ENCODE data around the gene NME3. TPM values are rescaled to one million over a fixed set of nuclear protein-coding genes. Genes with fewer than 3 reads are reported as not detected.

NME3 gene
- total RNA-seq, 4 donors from 2014 or later: 49.9 to 106 (median 87.2) TPM

DNA sequence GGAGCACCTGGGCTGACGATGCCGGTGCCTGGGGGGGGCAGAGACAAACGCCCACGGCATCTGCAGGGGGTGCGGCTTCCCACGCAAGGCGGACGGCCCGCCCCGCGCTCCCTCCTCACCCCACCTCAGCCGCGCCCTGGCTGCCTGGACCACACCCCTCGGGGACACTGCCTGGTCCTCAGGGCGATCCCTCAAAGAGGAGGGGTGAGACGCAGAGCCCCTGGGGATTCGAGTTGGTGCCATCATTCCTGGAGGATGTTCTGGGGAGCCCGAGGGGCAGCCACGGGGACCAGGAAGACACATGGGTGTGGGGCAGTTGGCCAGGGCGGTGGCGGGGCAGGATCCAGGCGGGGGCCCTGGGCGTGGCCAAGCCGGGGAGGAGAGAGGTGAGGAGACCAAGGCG is 18.3 kb upstream of the NME3 start:
- no peak for ATAC-seq
- WGBS, 2 donors (ENCODE audit: low coverage in 1 of 2): no CpG with 5 or more reads among the region's 25 CpGs
- peaks cover 0 to 78% of the 10 kb centered on the region in 2 donors for H3K36me3 ChIP-seq
- no peak overlapping the region for H3K27ac ChIP-seq
- no peak overlapping the region for H3K4me3 ChIP-seq
- peaks cover 0 to 32% (median 7%) of the 10 kb centered on the region in 3 donors for H3K4me1 ChIP-seq
- H3K27me3 ChIP-seq: no peaks in the 10 kb centered on the region
- no peaks in the 10 kb centered on the region for H3K9me3 ChIP-seq
- TF ChIP-seq, protein P1, sequence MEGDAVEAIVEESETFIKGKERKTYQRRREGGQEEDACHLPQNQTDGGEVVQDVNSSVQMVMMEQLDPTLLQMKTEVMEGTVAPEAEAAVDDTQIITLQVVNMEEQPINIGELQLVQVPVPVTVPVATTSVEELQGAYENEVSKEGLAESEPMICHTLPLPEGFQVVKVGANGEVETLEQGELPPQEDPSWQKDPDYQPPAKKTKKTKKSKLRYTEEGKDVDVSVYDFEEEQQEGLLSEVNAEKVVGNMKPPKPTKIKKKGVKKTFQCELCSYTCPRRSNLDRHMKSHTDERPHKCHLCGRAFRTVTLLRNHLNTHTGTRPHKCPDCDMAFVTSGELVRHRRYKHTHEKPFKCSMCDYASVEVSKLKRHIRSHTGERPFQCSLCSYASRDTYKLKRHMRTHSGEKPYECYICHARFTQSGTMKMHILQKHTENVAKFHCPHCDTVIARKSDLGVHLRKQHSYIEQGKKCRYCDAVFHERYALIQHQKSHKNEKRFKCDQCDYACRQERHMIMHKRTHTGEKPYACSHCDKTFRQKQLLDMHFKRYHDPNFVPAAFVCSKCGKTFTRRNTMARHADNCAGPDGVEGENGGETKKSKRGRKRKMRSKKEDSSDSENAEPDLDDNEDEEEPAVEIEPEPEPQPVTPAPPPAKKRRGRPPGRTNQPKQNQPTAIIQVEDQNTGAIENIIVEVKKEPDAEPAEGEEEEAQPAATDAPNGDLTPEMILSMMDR (IDR thresholded peaks at IDR 0.05): no peak
- TF ChIP-seq POLR2A (IDR thresholded peaks at IDR 0.05) (no peak), EP300 (IDR thresholded peaks at IDR 0.05) (no peak), POLR2AphosphoS5 (IDR thresholded peaks at IDR 0.05) (no peak)

DNA sequence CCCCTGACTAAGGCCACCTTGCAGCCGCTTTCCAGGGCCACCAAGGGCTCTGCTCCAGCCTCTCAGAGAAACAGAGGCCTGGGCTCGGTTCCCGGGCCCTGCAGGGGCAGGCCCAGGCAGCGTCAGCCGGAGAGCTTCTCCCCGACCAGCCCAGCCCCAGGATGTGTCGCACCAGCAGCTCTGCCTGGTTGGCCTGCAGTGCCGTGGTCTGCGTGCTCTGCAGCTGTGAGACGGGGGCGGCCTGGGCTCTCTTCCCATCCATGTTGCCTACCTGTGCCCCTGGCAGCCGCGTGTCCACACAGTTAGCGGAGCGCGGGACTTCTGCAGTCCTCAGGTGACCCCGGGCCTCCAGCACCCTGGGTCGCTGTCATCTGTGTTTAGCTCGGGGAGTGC is 17.4 kb upstream of the NME3 start:
- peaks cover 0 to 42% (median 15%) of the 10 kb centered on the region in 3 donors for H3K4me1 ChIP-seq
- H3K27ac ChIP-seq: no peak overlapping the region
- peaks cover 0 to 78% of the 10 kb centered on the region in 2 donors for H3K36me3 ChIP-seq
- TF ChIP-seq POLR2A (IDR thresholded peaks at IDR 0.05): no peak
- no peak for TF ChIP-seq EP300 (IDR thresholded peaks at IDR 0.05)
- TF ChIP-seq POLR2AphosphoS5 (IDR thresholded peaks at IDR 0.05): no peak
- TF ChIP-seq, protein P1 (IDR thresholded peaks at IDR 0.05): no peak
- ATAC-seq: no peak
- WGBS, 2 donors (ENCODE audit: low coverage in 1 of 2): no CpG with 5 or more reads among the region's 19 CpGs
- H3K9me3 ChIP-seq: no peaks in the 10 kb centered on the region
- no peak overlapping the region for H3K4me3 ChIP-seq
- no peaks in the 10 kb centered on the region for H3K27me3 ChIP-seq

DNA sequence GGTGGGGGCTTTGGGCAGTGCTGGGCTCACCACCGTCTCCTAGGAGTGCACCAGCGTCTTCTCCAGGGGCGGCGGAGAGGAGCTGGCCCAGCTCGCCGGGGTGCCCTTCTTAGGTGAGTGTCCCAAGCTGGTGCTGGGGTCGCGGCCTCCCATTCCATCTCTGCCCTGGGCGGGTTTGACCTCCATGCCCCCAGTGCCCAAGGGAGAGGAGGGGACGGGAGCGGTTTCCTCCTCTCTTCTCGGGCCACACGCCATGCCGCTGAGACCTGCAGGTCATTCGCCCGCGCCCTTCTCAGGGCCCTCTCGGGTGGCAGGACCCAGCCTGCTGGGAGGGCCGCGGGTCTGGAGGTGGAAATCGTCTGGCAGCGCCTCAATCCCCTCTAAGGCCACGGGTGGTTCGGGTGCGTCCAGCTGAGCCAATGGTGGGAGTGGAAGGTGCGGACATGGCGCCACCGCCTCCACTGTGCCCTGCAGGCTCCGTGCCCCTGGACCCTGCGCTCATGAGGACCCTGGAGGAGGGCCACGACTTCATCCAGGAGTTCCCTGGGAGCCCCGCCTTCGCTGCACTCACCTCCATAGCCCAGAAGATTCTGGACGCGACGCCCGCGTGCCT is 16.9 kb upstream of the NME3 start:
- WGBS, 2 donors (ENCODE audit: low coverage in 1 of 2): no CpG with 5 or more reads among the region's 38 CpGs

DNA sequence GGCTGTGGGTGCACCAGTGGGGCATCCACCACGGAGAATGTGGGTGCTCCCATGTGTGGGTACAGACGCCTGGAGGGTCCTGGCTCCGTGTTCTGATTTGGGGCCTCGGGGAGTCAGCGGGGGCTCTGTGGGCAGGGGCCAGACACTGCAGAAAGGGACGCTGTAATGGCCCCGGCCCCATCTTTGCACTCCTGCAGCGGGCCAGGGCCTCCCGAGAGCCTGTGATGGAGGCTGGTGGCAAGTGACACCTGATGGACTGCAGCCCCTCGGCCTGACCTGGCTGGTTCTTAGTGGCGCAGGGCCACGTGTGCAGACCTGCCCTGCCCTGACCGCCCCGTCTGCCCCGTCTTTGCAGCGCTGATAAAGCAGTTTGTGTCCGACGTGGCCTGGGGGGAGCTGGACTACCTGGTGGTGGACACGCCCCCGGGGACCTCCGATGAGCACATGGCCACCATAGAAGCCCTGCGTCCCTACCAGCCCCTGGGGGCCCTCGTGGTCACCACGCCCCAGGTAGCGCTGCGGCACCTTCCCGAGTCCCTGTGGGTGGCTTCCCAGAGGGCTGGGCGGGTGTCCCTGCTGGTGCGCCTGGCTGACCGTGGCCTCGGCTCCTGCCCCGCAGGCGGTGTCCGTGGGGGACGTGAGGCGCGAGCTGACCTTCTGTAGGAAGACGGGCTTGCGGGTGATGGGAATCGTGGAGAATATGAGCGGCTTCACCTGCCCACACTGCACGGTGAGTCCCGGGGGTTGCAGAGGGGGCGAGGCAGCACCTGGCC is 16.2 kb upstream of the NME3 start:
- no peaks in the 10 kb centered on the region for H3K27me3 ChIP-seq
- peaks cover 0 to 77% of the 10 kb centered on the region in 2 donors for H3K36me3 ChIP-seq
- H3K9me3 ChIP-seq: no peaks in the 10 kb centered on the region
- TF ChIP-seq POLR2AphosphoS5 (IDR thresholded peaks at IDR 0.05): no peak
- TF ChIP-seq, protein P1 (IDR thresholded peaks at IDR 0.05): no peak
- no peak for TF ChIP-seq POLR2A (IDR thresholded peaks at IDR 0.05)
- no peak for TF ChIP-seq EP300 (IDR thresholded peaks at IDR 0.05)
- ATAC-seq: no peak
- no peak overlapping the region for H3K27ac ChIP-seq
- H3K4me3 ChIP-seq: no peak overlapping the region
- H3K4me1 ChIP-seq: peaks cover 0 to 48% (median 18%) of the 10 kb centered on the region in 3 donors
- 100% methylated on average over 1 of the region's 44 CpGs; no CpG with 5 or more reads in 1 of the 2 donors for WGBS, 2 donors (ENCODE audit: low coverage in 1 of 2)

More for the DNA sequence above, 16.9 kb upstream of the NME3 start:
- Histone ChIP-seq H3K4me3 (no peak overlapping the region), H3K36me3 (peaks cover 0 to 78% of the 10 kb centered on the region in 2 donors), H3K27ac (no peak overlapping the region), H3K27me3 (no peaks in the 10 kb centered on the region), H3K4me1 (peaks cover 0 to 47% (median 18%) of the 10 kb centered on the region in 3 donors), H3K9me3 (no peaks in the 10 kb centered on the region)
- ATAC-seq: no peak
- TF ChIP-seq, protein P1 (IDR thresholded peaks at IDR 0.05): no peak
- TF ChIP-seq POLR2A (IDR thresholded peaks at IDR 0.05) (no peak), POLR2AphosphoS5 (IDR thresholded peaks at IDR 0.05) (no peak)

DNA sequence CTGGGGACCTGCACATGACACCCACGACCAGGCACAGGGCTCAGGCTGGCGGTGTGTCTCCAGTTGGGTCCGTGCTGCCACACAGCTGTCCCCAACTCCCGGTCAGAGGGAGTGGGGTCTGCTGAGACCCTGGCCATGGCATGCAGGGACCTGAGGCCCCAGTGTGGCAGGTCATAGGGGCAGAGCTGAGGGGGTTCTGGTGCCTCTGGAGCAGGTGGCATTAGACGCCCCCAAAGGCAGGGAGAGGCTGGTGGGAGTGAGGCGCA is 15.6 kb upstream of the NME3 start:
- no peak overlapping the region for H3K4me3 ChIP-seq
- WGBS, 2 donors (ENCODE audit: low coverage in 1 of 2): 100% methylated on average over 1 of the region's 6 CpGs; no CpG with 5 or more reads in 1 of the 2 donors

More for the DNA sequence above, 15.6 kb upstream of the NME3 start:
- no peak for ATAC-seq
- H3K27ac ChIP-seq: no peak overlapping the region
- H3K36me3 ChIP-seq: peaks cover 0 to 71% of the 10 kb centered on the region in 2 donors
- TF ChIP-seq POLR2A (IDR thresholded peaks at IDR 0.05): no peak
- TF ChIP-seq, protein P1 (IDR thresholded peaks at IDR 0.05): no peak
- peaks cover 0 to 48% (median 18%) of the 10 kb centered on the region in 3 donors for H3K4me1 ChIP-seq
- no peaks in the 10 kb centered on the region for H3K27me3 ChIP-seq
- no peaks in the 10 kb centered on the region for H3K9me3 ChIP-seq
